Fibroblast of lung (primary cell): ENCODE results near the gene LSM2.

Experiments used
- CTCF ChIP-seq, 2 donors: IDR thresholded peaks in 1 of 2; conservative IDR thresholded peaks in 1 of 2; 1 replicate in 1 of 2; 2 replicates in 1 of 2; pipeline ENCODE4 v1.5.1; 2011 to 2012; ENCODE audit warnings: low read length in 2 of 2, control low read depth in 1 of 2, inconsistent platforms in 1 of 2, low read depth in 1 of 2, mild to moderate bottlenecking in 1 of 2
- EZH2 ChIP-seq: IDR thresholded peaks from 2 replicates; pipeline ENCODE4 v1.5.1; 2012; ENCODE audit warnings: low read length, control low read depth, mild to moderate bottlenecking; ENCODE audit errors: missing control alignments

GRCh38 chr6:31826793-31827285 is 20.1 kb upstream of the LSM2 start:
- TF ChIP-seq CTCF (conservative IDR thresholded peaks at IDR 0.05 in 1 of 2, IDR thresholded peaks at IDR 0.05 in 1 of 2; ENCODE audit: low read depth in 1 of 2, low read length in 2 of 2) (no peak), EZH2 (no peak)
